Trophoblast cell (in vitro differentiated cells and primary cell): ENCODE data around the gene CDKL5.

Source experiments
- DNase-seq, 2 donors: peaks; one replicate each; pipeline ENCODE4 v3.0.0-alpha.2; 2016
- H2AFZ ChIP-seq: 2 replicates; pipeline ENCODE4 v1.6.1; 2013; ENCODE audit warnings: low read length, moderate library complexity, mild to moderate bottlenecking; ENCODE audit not compliant: insufficient read depth, poor library complexity
- H2AK5ac ChIP-seq: 2 replicates; pipeline ENCODE4 v1.6.1; 2013; ENCODE audit warnings: mild to moderate bottlenecking, low read length
- H2BK120ac ChIP-seq: 2 replicates; pipeline ENCODE4 v1.6.1; 2013; ENCODE audit warnings: low read length, mild to moderate bottlenecking, moderate library complexity; ENCODE audit not compliant: insufficient read depth, poor library complexity
- H2BK12ac ChIP-seq: 2 replicates; pipeline ENCODE4 v1.6.1; 2013; ENCODE audit warnings: mild to moderate bottlenecking, low read length, moderate library complexity
- H2BK5ac ChIP-seq: 2 replicates; pipeline ENCODE4 v1.6.1; 2013; ENCODE audit warnings: low read length, low read depth, moderate library complexity, mild to moderate bottlenecking; ENCODE audit not compliant: poor library complexity
- H3K14ac ChIP-seq: 2 replicates; pipeline ENCODE4 v1.6.1; 2013; ENCODE audit warnings: mild to moderate bottlenecking, low read length
- H3K18ac ChIP-seq: 2 replicates; pipeline ENCODE4 v1.6.1; 2013; ENCODE audit warnings: mild to moderate bottlenecking, low read length
- H3K23ac ChIP-seq: 2 replicates; pipeline ENCODE4 v1.6.1; 2013; ENCODE audit warnings: low read length
- H3K27ac ChIP-seq: 2 replicates; pipeline ENCODE4 v1.5.1; 2013; ENCODE audit warnings: low read depth, mild to moderate bottlenecking, inconsistent platforms, low read length, moderate library complexity
- H3K27me3 ChIP-seq: 2 replicates; pipeline ENCODE4 v1.6.1; 2013; ENCODE audit warnings: inconsistent platforms, mild to moderate bottlenecking, low read length, moderate library complexity; ENCODE audit not compliant: insufficient read depth
- H3K36me3 ChIP-seq, 2 experiments: 1 replicate in 1 of 2; 2 replicates in 1 of 2; pipeline ENCODE4 v1.6.1; 2013; ENCODE audit warnings: low read length in 2 of 2, mild to moderate bottlenecking in 2 of 2, moderate library complexity in 1 of 2; ENCODE audit not compliant: insufficient read depth in 2 of 2, control insufficient read depth in 1 of 2
- H3K4ac ChIP-seq: 2 replicates; pipeline ENCODE4 v1.6.1; 2013; ENCODE audit warnings: low read depth, mild to moderate bottlenecking, low read length, moderate library complexity
- H3K4me1 ChIP-seq, 2 experiments: 1 replicate in 1 of 2; 2 replicates in 1 of 2; pipeline ENCODE4 v1.6.1; 2013; ENCODE audit warnings: low read length in 2 of 2, mild to moderate bottlenecking in 2 of 2, moderate library complexity in 1 of 2; ENCODE audit not compliant: insufficient read depth in 2 of 2, control insufficient read depth in 1 of 2
- H3K4me2 ChIP-seq: 2 replicates; pipeline ENCODE4 v1.6.1; 2013; ENCODE audit warnings: inconsistent platforms, mild to moderate bottlenecking, low read length, moderate library complexity
- H3K4me3 ChIP-seq: 2 replicates; pipeline ENCODE4 v1.5.1; 2013; ENCODE audit warnings: mild to moderate bottlenecking, low read depth, low read length, inconsistent platforms
- H3K79me1 ChIP-seq: one replicate; pipeline ENCODE4 v1.6.1; 2013; ENCODE audit warnings: low read length
- H3K79me2 ChIP-seq: 2 replicates; pipeline ENCODE4 v1.6.1; 2013; ENCODE audit warnings: low read length, mild to moderate bottlenecking; ENCODE audit not compliant: control insufficient read depth, insufficient read depth, poor library complexity
- H3K9ac ChIP-seq: 2 replicates; pipeline ENCODE4 v1.6.1; 2013; ENCODE audit warnings: mild to moderate bottlenecking, low read length
- H3K9me3 ChIP-seq: 2 replicates; pipeline ENCODE4 v1.6.1; 2013; ENCODE audit warnings: low read depth, mild to moderate bottlenecking, control low read depth, inconsistent platforms, low read length; ENCODE audit not compliant: insufficient read depth
- H4K12ac ChIP-seq: 2 replicates; pipeline ENCODE4 v1.6.1; 2013; ENCODE audit warnings: low read depth, mild to moderate bottlenecking, low read length, moderate library complexity
- H4K8ac ChIP-seq: 2 replicates; pipeline ENCODE4 v1.6.1; 2013; ENCODE audit warnings: low read depth, mild to moderate bottlenecking, low read length, moderate library complexity
- H4K91ac ChIP-seq: one replicate; pipeline ENCODE4 v1.6.1; 2013; ENCODE audit warnings: low read depth, mild to moderate bottlenecking, low read length, moderate library complexity
- WGBS: extraction: QIAGEN DNeasy Blood & Tissue Kit; methylation state at CpG from one replicate; pipeline ENCODE4 v1.1.7; 2013; ENCODE audit warnings: missing lambda C conversion rate; ENCODE audit not compliant: insufficient read length, insufficient coverage; ENCODE audit errors: extremely low coverage; 5-methylcytosine and 5-hydroxymethylcytosine counted together

Gene CDKL5

DNA sequence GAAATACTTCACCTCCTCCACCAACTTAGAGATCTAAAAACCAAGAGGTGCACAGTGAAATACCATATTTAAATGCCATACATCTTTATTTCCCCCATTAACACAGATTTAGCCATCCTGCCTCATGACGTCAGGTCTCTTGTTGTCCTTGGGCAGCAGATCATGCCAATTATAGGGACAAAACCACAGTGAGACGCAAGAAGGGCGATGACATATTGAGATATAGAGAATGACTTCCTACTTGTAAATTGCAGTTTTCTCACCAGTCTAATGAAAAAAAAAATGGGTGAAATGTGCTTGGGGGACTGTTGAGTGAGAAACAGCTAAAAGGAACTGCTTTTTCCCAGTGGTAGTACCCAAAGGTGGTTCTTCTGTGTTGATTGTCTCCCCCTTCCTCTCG is 222.2 kb downstream of the CDKL5 start:
- no peak overlapping the region for H4K8ac ChIP-seq
- no peak overlapping the region for H2AFZ ChIP-seq
- no peak overlapping the region for H4K91ac ChIP-seq
- no peak overlapping the region for H2AK5ac ChIP-seq
- no peak overlapping the region for H3K9ac ChIP-seq
- no peak overlapping the region for H3K4me2 ChIP-seq
- H3K27me3 ChIP-seq: no peaks in the 10 kb centered on the region
- no CpG with 5 or more reads among the region's 4 CpGs for WGBS
- H3K27ac ChIP-seq: no peak overlapping the region
- H3K14ac ChIP-seq: no peak overlapping the region
- H3K23ac ChIP-seq: no peak overlapping the region
- no peaks in the 10 kb centered on the region for H3K79me1 ChIP-seq
- H2BK12ac ChIP-seq: no peak overlapping the region
- no peak overlapping the region for H3K18ac ChIP-seq
- peaks cover 10 to 13% of the 10 kb centered on the region in 2 experiments for H3K4me1 ChIP-seq
- H2BK120ac ChIP-seq: no peak overlapping the region
- H3K9me3 ChIP-seq: no peaks in the 10 kb centered on the region
- no peaks in the 10 kb centered on the region for H3K36me3 ChIP-seq
- DNase-seq: no peak
- H3K79me2 ChIP-seq: no peaks in the 10 kb centered on the region
- H3K4ac ChIP-seq: no peak overlapping the region
- no peak overlapping the region for H3K4me3 ChIP-seq
- H2BK5ac ChIP-seq: no peak overlapping the region
- no peak overlapping the region for H4K12ac ChIP-seq

- no peak overlapping the region for H2BK5ac ChIP-seq
- no peaks in the 10 kb centered on the region for H3K79me2 ChIP-seq
- no peaks in the 10 kb centered on the region for H3K9me3 ChIP-seq
- no peak overlapping the region for H3K23ac ChIP-seq
- H3K4ac ChIP-seq: no peak overlapping the region
- H3K4me1 ChIP-seq: peaks cover 10 to 13% of the 10 kb centered on the region in 2 experiments
- no peaks in the 10 kb centered on the region for H3K36me3 ChIP-seq
- no CpG with 5 or more reads among the region's 9 CpGs for WGBS
- no peaks in the 10 kb centered on the region for H3K79me1 ChIP-seq
- peak overlapping the region; percentile 23 for H3K4me2 ChIP-seq
- DNase-seq: no peak
- H3K27ac ChIP-seq: no peak overlapping the region
- peak overlapping the region; percentile 28 for H4K8ac ChIP-seq
- H2AFZ ChIP-seq: no peak overlapping the region
- H2BK12ac ChIP-seq: peak overlapping the region; percentile 58
- H2BK120ac ChIP-seq: peak overlapping the region; percentile 5
- no peak overlapping the region for H4K12ac ChIP-seq
- no peak overlapping the region for H3K14ac ChIP-seq
- H4K91ac ChIP-seq: no peak overlapping the region
- no peaks in the 10 kb centered on the region for H3K27me3 ChIP-seq
- no peak overlapping the region for H3K4me3 ChIP-seq
- no peak overlapping the region for H3K9ac ChIP-seq
- no peak overlapping the region for H2AK5ac ChIP-seq
- H3K18ac ChIP-seq: no peak overlapping the region
Measured at GRCh38 chrX:18649498-18649951, 224.1 kb downstream of the CDKL5 start.

DNA sequence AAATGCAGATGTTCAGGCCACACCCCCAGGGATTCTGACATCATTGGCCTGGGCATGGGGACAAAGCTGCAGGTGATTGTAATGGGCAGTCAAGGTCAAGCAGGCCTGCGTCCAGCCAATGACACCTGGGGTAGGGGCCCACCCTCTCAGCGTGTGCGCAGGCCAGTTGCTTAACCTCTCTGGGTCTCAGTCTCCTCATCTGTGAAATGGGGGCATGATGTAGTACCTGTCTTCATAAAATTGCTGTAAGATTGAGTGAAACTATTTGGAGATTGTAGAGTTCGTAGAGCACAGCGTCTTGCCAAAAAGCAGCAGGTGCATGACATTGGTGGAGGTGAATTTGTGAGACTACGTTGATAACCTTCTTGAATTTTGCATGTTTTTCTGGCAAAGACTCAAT is 225.3 kb downstream of the CDKL5 start:
- no peak for DNase-seq

GRCh38 chrX:18652636-18653035 is 227.2 kb downstream of the CDKL5 start:
- peaks cover 10 to 13% of the 10 kb centered on the region in 2 experiments for H3K4me1 ChIP-seq
- H3K27ac ChIP-seq: no peak overlapping the region
- no peak overlapping the region for H3K18ac ChIP-seq
- no peak overlapping the region for H4K12ac ChIP-seq
- H2BK120ac ChIP-seq: no peak overlapping the region
- H3K4ac ChIP-seq: no peak overlapping the region
- no peak overlapping the region for H3K9ac ChIP-seq
- no peaks in the 10 kb centered on the region for H3K9me3 ChIP-seq
- no peak overlapping the region for H2AK5ac ChIP-seq
- H4K8ac ChIP-seq: no peak overlapping the region
- H2AFZ ChIP-seq: no peak overlapping the region
- H3K79me1 ChIP-seq: no peaks in the 10 kb centered on the region
- no peak overlapping the region for H2BK5ac ChIP-seq
- H4K91ac ChIP-seq: no peak overlapping the region
- no peaks in the 10 kb centered on the region for H3K79me2 ChIP-seq
- H3K27me3 ChIP-seq: no peaks in the 10 kb centered on the region
- H2BK12ac ChIP-seq: no peak overlapping the region
- H3K36me3 ChIP-seq: no peaks in the 10 kb centered on the region
- peak; percentile 16 to 81 for DNase-seq
- H3K4me2 ChIP-seq: no peak overlapping the region
- H3K14ac ChIP-seq: no peak overlapping the region
- H3K23ac ChIP-seq: no peak overlapping the region
- H3K4me3 ChIP-seq: no peak overlapping the region

More for the DNA sequence above, 225.3 kb downstream of the CDKL5 start:
- H3K4ac ChIP-seq: no peak overlapping the region
- H3K27me3 ChIP-seq: no peaks in the 10 kb centered on the region
- no peak overlapping the region for H3K23ac ChIP-seq
- H3K4me3 ChIP-seq: no peak overlapping the region
- H2BK5ac ChIP-seq: no peak overlapping the region
- no peak overlapping the region for H2AFZ ChIP-seq
- H4K12ac ChIP-seq: no peak overlapping the region
- no peaks in the 10 kb centered on the region for H3K79me1 ChIP-seq
- H2BK12ac ChIP-seq: peak overlapping the region; percentile 49
- peaks cover 10 to 13% of the 10 kb centered on the region in 2 experiments for H3K4me1 ChIP-seq
- H4K91ac ChIP-seq: peak overlapping the region; percentile 11
- H3K14ac ChIP-seq: no peak overlapping the region
- H3K18ac ChIP-seq: no peak overlapping the region
- H3K9me3 ChIP-seq: no peaks in the 10 kb centered on the region
- peak overlapping the region; percentile 69 for H2AK5ac ChIP-seq
- no peak overlapping the region for H3K4me2 ChIP-seq
- no peak overlapping the region for H2BK120ac ChIP-seq
- no peaks in the 10 kb centered on the region for H3K36me3 ChIP-seq
- no peaks in the 10 kb centered on the region for H3K79me2 ChIP-seq
- no peak overlapping the region for H3K27ac ChIP-seq
- H4K8ac ChIP-seq: no peak overlapping the region
- no CpG with 5 or more reads among the region's 6 CpGs for WGBS
- H3K9ac ChIP-seq: no peak overlapping the region
